CD8-positive, alpha-beta memory T cell (primary cell): ENCODE results near the gene ALOX5AP. TPM values are rescaled to one million over a fixed set of nuclear protein-coding genes. Genes with fewer than 3 reads are reported as not detected.

Experiments used
- CTCF ChIA-PET: fragments of 350-600 bp; sonication (Branson Sonifier 250); formaldehyde crosslinking; loops from one replicate; lab custom pipeline; 2021; ENCODE audit warnings: antibody characterized with exemption; lab: Charles Lee
- POLR2A ChIA-PET: fragments of 350-600 bp; sonication (Branson Sonifier 250); formaldehyde crosslinking; loops from one replicate; lab custom pipeline; 2021; ENCODE audit warnings: antibody characterized with exemption; lab: Charles Lee
- DNase-seq, 5 donors: peaks; one replicate each; pipeline versions ENCODE4 v3.0.0 to v3.0.0-alpha.2; 2020 to 2022; ENCODE audit warnings: mixed read lengths in 1 of 5
- H3K27ac ChIP-seq: one replicate; pipeline ENCODE4 v1.7.0; 2013; ENCODE audit warnings: low read depth, mild to moderate bottlenecking, low read length, moderate library complexity
- H3K27me3 ChIP-seq: 2 replicates; pipeline ENCODE4 v1.7.0; 2013; ENCODE audit warnings: low read length, mild to moderate bottlenecking; ENCODE audit not compliant: insufficient read depth, poor library complexity, severe bottlenecking
- H3K36me3 ChIP-seq: 2 replicates; pipeline ENCODE4 v1.7.0; 2013; ENCODE audit warnings: mild to moderate bottlenecking, low read length, moderate library complexity; ENCODE audit not compliant: insufficient read depth
- H3K4me1 ChIP-seq: 2 replicates; pipeline ENCODE4 v1.7.0; 2013; ENCODE audit warnings: mild to moderate bottlenecking, low read length, moderate library complexity; ENCODE audit not compliant: insufficient read depth
- H3K4me3 ChIP-seq: 2 replicates; pipeline ENCODE4 v1.7.0; 2013; ENCODE audit warnings: mild to moderate bottlenecking, low read length
- H3K9me3 ChIP-seq: 2 replicates; pipeline ENCODE4 v1.7.0; 2013; ENCODE audit warnings: mild to moderate bottlenecking, low read length
- H3K27ac Mint-ChIP-seq, 8 donors: one replicate each; pipeline ENCODE4 v1.8.0; 2020 to 2021; ENCODE audit warnings: mixed read lengths in 8 of 8, mild to moderate bottlenecking in 6 of 8, inconsistent platforms in 3 of 8, moderate library complexity in 3 of 8
- H3K27me3 Mint-ChIP-seq, 2 donors: one replicate each; pipeline ENCODE4 v1.8.0; 2020 to 2021; ENCODE audit warnings: mixed read lengths in 2 of 2, mild to moderate bottlenecking in 1 of 2, moderate library complexity in 1 of 2
- H3K36me3 Mint-ChIP-seq, 3 donors: one replicate each; pipeline ENCODE4 v1.8.0; 2020 to 2021; ENCODE audit warnings: mixed read lengths in 3 of 3, inconsistent platforms in 1 of 3, mild to moderate bottlenecking in 1 of 3
- H3K4me1 Mint-ChIP-seq, 3 donors: one replicate each; pipeline ENCODE4 v1.8.0; 2020 to 2021; ENCODE audit warnings: mixed read lengths in 3 of 3, inconsistent platforms in 1 of 3, mild to moderate bottlenecking in 1 of 3
- H3K4me3 Mint-ChIP-seq, 7 donors: one replicate each; pipeline ENCODE4 v1.8.0; 2020 to 2021; ENCODE audit warnings: mixed read lengths in 7 of 7, mild to moderate bottlenecking in 6 of 7, moderate library complexity in 4 of 7, inconsistent platforms in 2 of 7
- H3K9me3 Mint-ChIP-seq, 5 donors: one replicate each; pipeline ENCODE4 v1.8.0; 2020 to 2022; ENCODE audit warnings: mixed read lengths in 5 of 5, mild to moderate bottlenecking in 3 of 5, moderate library complexity in 2 of 5, inconsistent platforms in 1 of 5
- polyA plus RNA-seq: library from polyadenylated mRNA; unstranded; fragments of 300-500 nt; fragmentation: Illumina TruSeq; gene quantifications from one replicate; pipeline ENCODE4 v1.2.3, GENCODE V29; 2021
- total RNA-seq, 2 experiments: library from RNA; stranded (reverse); gene quantifications; one replicate each; pipeline ENCODE4 v1.2.3, GENCODE V29; 2021

Gene ALOX5AP
- total RNA-seq (10 to 100 TPM; 19.1 to 21.7 TPM), polyA plus RNA-seq (335 TPM)

GRCh38 chr13:30735025-30735871 is at the start of gene ALOX5AP:
Gene ALOX5AP (plus strand): TSS chr13:30735543. CDS start chr13:30735606, 63 bp downstream.
- ChIA-PET POLR2A (interaction anchor here (0.6 to 1.0 kb wide), 7 partner anchors 40 to 362 kb away, joined by 3 to 7 read pairs (median 4); no protein-coding TSS in a partner anchor), CTCF (interaction anchor here (3.2 kb wide), 1 partner anchor 9 kb away, joined by 8 read pairs; no protein-coding TSS in a partner anchor)
- Histone ChIP-seq H3K27ac (peak within 1 kb of the TSS; percentile 42), H3K27me3 (no peaks in the 10 kb centered on the region), H3K4me1 (peaks cover 49% of the 10 kb centered on the region), H3K4me3 (peak within 1 kb of the TSS; percentile 62), H3K9me3 (no peaks in the 10 kb centered on the region), H3K36me3 (no peaks in the 10 kb centered on the region)
- Mint-ChIP-seq H3K4me1 (peaks cover 56 to 66% (median 61%) of the 10 kb centered on the region in 3 donors), H3K27me3 (peaks cover 0 to 5% of the 10 kb centered on the region in 2 donors), H3K4me3 (peak within 1 kb of the TSS; percentile 91 to 100 (median 97)), H3K9me3 (no peaks in the 10 kb centered on the region), H3K27ac (peak within 1 kb of the TSS; percentile 86 to 99 (median 96)), H3K36me3 (peaks cover 0 to 11% (median under 1%) of the 10 kb centered on the region in 3 donors)
- peak in 2 of 5 donors; percentile 37 to 41 for DNase-seq

DNA sequence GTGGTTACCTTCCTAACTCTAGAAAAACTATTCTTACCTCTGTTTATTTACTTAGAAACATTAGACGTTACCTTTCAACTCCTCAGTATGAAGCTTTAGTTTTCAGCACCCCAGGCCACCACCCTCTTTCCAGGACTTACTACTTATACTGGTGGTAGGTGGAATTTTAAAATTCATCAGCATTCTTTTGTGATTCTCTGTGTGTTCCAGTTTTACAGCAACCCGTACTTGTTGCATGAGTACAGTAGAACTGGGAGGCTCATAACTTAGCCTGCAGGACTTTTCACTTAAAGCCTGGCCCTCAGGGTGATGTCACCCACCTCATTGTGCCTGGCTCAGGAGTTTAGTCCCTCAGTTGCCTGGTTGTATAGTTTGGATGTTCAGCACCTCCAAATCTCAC is 49.4 kb upstream of the ALOX5AP start:
- CTCF ChIA-PET, result interaction anchor here (1.4 kb wide), 1 partner anchor 11 kb away, joined by 3 read pairs; no protein-coding TSS in a partner anchor
- no peaks in the 10 kb centered on the region for H3K9me3 ChIP-seq
- Mint-ChIP-seq H3K4me1 (peaks cover 9 to 13% (median 9%) of the 10 kb centered on the region in 3 donors), H3K27ac (no peak overlapping the region), H3K9me3 (no peaks in the 10 kb centered on the region), H3K4me3 (no peak overlapping the region), H3K27me3 (peaks cover 0 to 3% of the 10 kb centered on the region in 2 donors), H3K36me3 (peaks cover 0 to 5% (median 0%) of the 10 kb centered on the region in 3 donors)
- no peaks in the 10 kb centered on the region for H3K27me3 ChIP-seq
- no peaks in the 10 kb centered on the region for H3K36me3 ChIP-seq
- no peaks in the 10 kb centered on the region for H3K4me1 ChIP-seq
- no peak overlapping the region for H3K27ac ChIP-seq
- DNase-seq, result no peak
- POLR2A ChIA-PET, result no interaction called here
- no peak overlapping the region for H3K4me3 ChIP-seq

DNA sequence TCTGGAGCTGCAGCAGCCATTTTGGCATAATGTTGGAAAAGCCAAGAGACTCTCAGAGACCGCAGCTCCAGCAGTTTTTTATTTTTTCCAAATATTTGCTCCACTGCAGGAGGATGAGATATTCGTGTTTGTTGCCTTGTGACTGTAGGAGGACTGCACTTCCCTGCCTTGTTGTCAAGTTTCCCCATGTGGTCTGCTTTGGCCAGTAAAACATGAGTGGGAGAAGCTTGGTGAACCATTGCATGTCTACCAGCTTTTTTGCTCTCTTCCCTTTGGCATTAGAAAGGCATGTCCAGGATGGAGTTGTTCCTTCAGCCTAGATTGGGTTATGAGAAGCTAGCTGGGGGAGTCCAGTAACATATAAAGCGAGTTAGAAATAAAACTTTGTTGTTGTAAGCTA is 47.7 kb upstream of the ALOX5AP start:
- no peaks in the 10 kb centered on the region for H3K4me1 ChIP-seq
- ChIA-PET CTCF (no interaction called here), POLR2A (no interaction called here)
- no peak overlapping the region for H3K27ac ChIP-seq
- Mint-ChIP-seq H3K4me1 (peaks cover 9 to 13% (median 9%) of the 10 kb centered on the region in 3 donors), H3K9me3 (no peaks in the 10 kb centered on the region), H3K4me3 (no peak overlapping the region), H3K27me3 (peaks cover 0 to 3% of the 10 kb centered on the region in 2 donors), H3K27ac (no peak overlapping the region), H3K36me3 (peaks cover 0 to 5% (median 0%) of the 10 kb centered on the region in 3 donors)
- no peaks in the 10 kb centered on the region for H3K27me3 ChIP-seq
- no peaks in the 10 kb centered on the region for H3K36me3 ChIP-seq
- DNase-seq, result no peak
- no peak overlapping the region for H3K4me3 ChIP-seq
- no peaks in the 10 kb centered on the region for H3K9me3 ChIP-seq

GRCh38 chr13:30689752-30690151 is 45.6 kb upstream of the ALOX5AP start:
- no peak overlapping the region for H3K27ac ChIP-seq
- no peaks in the 10 kb centered on the region for H3K27me3 ChIP-seq
- no peaks in the 10 kb centered on the region for H3K9me3 ChIP-seq
- no peak overlapping the region for H3K4me3 ChIP-seq
- ChIA-PET POLR2A (no interaction called here), CTCF (interaction anchor here (1.8 kb wide), 1 partner anchor 17 kb away, joined by 4 read pairs; no protein-coding TSS in a partner anchor)
- DNase-seq, result no peak
- peaks cover 0 to 5% (median 0%) of the 10 kb centered on the region in 3 donors for H3K36me3 Mint-ChIP-seq
- peak overlapping the region in 6 of 8 donors; percentile 26 to 86 (median 56) for H3K27ac Mint-ChIP-seq
- peaks cover 3 to 11% of the 10 kb centered on the region in 2 donors for H3K27me3 Mint-ChIP-seq
- H3K9me3 Mint-ChIP-seq, result no peaks in the 10 kb centered on the region
- H3K36me3 ChIP-seq, result no peaks in the 10 kb centered on the region
- H3K4me1 Mint-ChIP-seq, result peaks cover 9 to 13% (median 9%) of the 10 kb centered on the region in 3 donors
- H3K4me1 ChIP-seq, result no peaks in the 10 kb centered on the region
- peak overlapping the region in 6 of 7 donors; percentile 9 to 92 (median 58) for H3K4me3 Mint-ChIP-seq

DNA sequence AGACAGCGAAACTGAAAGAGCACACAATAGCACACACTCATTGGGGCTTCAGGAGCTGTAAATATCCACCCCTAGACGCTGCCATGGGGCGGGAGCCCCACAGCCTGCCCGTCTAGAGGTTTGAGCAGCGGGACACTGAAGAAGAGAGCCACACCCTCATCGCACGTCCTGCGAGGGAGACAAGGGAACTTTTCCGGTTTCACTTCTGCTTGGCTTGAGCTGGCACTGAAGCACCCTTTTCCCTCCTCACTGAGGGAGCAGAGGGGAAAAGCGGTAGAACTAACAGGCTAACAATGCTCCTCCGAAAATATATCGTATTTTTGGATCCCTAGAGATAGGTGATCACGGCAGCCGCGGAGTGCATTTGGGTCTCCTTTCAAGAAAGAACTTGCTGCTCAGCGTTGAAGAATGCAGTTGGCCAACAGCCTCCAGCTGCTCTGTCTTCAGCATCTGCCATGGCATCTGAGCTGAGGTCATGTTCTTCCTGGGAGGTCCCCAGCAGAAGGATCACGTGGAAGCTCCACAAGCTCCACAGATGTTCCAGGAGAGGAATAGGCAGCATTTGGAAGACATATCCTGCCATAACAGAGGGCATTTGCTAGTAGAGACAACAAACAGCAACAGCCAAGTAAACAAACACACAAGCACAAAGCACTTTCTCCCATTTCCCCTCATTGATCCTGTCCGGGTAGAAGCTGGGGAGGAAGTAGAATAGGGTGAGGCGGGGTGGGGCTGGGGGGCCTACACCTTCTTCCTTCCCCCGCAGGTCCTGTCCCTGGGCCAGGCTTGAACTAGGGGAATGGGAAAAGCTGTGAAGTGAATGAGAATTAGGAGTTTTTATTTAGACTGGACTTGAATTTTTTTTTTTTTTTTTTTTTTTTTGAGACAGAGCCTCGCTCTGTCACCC is 44.8 kb upstream of the ALOX5AP start:
- Mint-ChIP-seq H3K27me3 (peaks cover 4 to 12% of the 10 kb centered on the region in 2 donors), H3K4me1 (peaks cover 11 to 16% (median 12%) of the 10 kb centered on the region in 3 donors), H3K36me3 (peaks cover 0 to 5% (median 0%) of the 10 kb centered on the region in 3 donors), H3K4me3 (peak overlapping the region; percentile 76 to 92 (median 79)), H3K27ac (peak overlapping the region in 7 of 8 donors; percentile 52 to 84 (median 67)), H3K9me3 (no peaks in the 10 kb centered on the region)
- Histone ChIP-seq H3K4me1 (no peaks in the 10 kb centered on the region), H3K9me3 (no peaks in the 10 kb centered on the region), H3K36me3 (no peaks in the 10 kb centered on the region), H3K27ac (no peak overlapping the region), H3K4me3 (peak overlapping the region; percentile 11), H3K27me3 (no peaks in the 10 kb centered on the region)
- POLR2A ChIA-PET, result interaction anchor here (0.6 kb wide), 1 partner anchor 9 kb away, joined by 3 read pairs; no protein-coding TSS in a partner anchor
- CTCF ChIA-PET, result interaction anchor here (1.3 to 1.8 kb wide), 2 partner anchors 17 to 50 kb away, joined by 3 to 4 read pairs; no protein-coding TSS in a partner anchor
- DNase-seq, result peak in 1 of 5 donors; percentile 21

GRCh38 chr13:30692113-30692512 is 43.2 kb upstream of the ALOX5AP start:
- CTCF ChIA-PET, result no interaction called here

More at GRCh38 chr13:30692113-30692512, 43.2 kb upstream of the ALOX5AP start:
- no peak for DNase-seq
- Histone ChIP-seq H3K9me3 (no peaks in the 10 kb centered on the region), H3K27ac (no peak overlapping the region), H3K27me3 (no peaks in the 10 kb centered on the region), H3K4me3 (no peak overlapping the region), H3K4me1 (peaks cover 10% of the 10 kb centered on the region), H3K36me3 (no peaks in the 10 kb centered on the region)
- peaks cover 26 to 31% (median 28%) of the 10 kb centered on the region in 3 donors for H3K4me1 Mint-ChIP-seq
- H3K9me3 Mint-ChIP-seq, result no peaks in the 10 kb centered on the region
- peaks cover 0 to 5% (median 0%) of the 10 kb centered on the region in 3 donors for H3K36me3 Mint-ChIP-seq
- no peak overlapping the region for H3K27ac Mint-ChIP-seq
- POLR2A ChIA-PET, result no interaction called here
- peaks cover 10 to 20% of the 10 kb centered on the region in 2 donors for H3K27me3 Mint-ChIP-seq
- no peak overlapping the region for H3K4me3 Mint-ChIP-seq
